ENCODE results near the gene B4GAT1. TPM values are rescaled to one million over a fixed set of nuclear protein-coding genes. Genes with fewer than 3 reads are reported as not detected.

Gene B4GAT1
- total and polyA plus RNA-seq, 2 of the 13 experiments (the other 11 are each of a cell fraction or from before 2014, with no cell fraction given), result 40.4 to 109 TPM

- no peak for TF ChIP-seq DRAP1 (CRISPR knock-in tag; IDR thresholded peaks at IDR 0.05)
- no peak for TF ChIP-seq ZZZ3 (CRISPR knock-in tag; IDR thresholded peaks at IDR 0.05; ENCODE audit: borderline replicate concordance)
- TF ChIP-seq SRSF1 (optimal IDR thresholded peaks at IDR 0.05; ENCODE audit: low read depth, low read length), result no peak
- TF ChIP-seq CSRNP1 (CRISPR knock-in tag; IDR thresholded peaks at IDR 0.05), result no peak
- TF ChIP-seq SP2 (CRISPR knock-in tag; IDR thresholded peaks at IDR 0.05), result no peak
- TF ChIP-seq TBX2 (CRISPR knock-in tag; IDR thresholded peaks at IDR 0.05; ENCODE audit: borderline replicate concordance), result no peak
- 0 out of 2 replicates have a peak, but pooled peaks have one; percentile 40 for TF ChIP-seq ZNF292 (CRISPR knock-in tag; IDR thresholded peaks at IDR 0.05; ENCODE audit: borderline replicate concordance, low read depth)
- no peak for TF ChIP-seq ZNF282 (IDR thresholded peaks at IDR 0.05; ENCODE audit: partially characterized antibody)
- no peak for TF ChIP-seq ZNF3 (CRISPR knock-in tag; IDR thresholded peaks at IDR 0.05)
- peak; percentile 8; the same call in 1 of the 2 replicates for TF ChIP-seq HDAC1 (CRISPR knock-in tag; IDR thresholded peaks at IDR 0.05)
- TF ChIP-seq ZBTB38 (CRISPR knock-in tag; IDR thresholded peaks at IDR 0.05), result peak; percentile 35; the same call in 1 of the 2 replicates
- no peak for TF ChIP-seq ZNF180 (CRISPR knock-in tag; IDR thresholded peaks at IDR 0.05; ENCODE audit: borderline replicate concordance, low read depth)
- no peak for TF ChIP-seq ZNF317 (CRISPR knock-in tag; IDR thresholded peaks at IDR 0.05)
- no peak for TF ChIP-seq FOXK1 (CRISPR knock-in tag; IDR thresholded peaks at IDR 0.05; ENCODE audit: borderline replicate concordance, low read depth)
- no peak for TF ChIP-seq RBFOX2 (IDR thresholded peaks at IDR 0.05; ENCODE audit: low read depth, low read length)
- no peak for TF ChIP-seq PHF5A (CRISPR knock-in tag; IDR thresholded peaks at IDR 0.05; ENCODE audit: low read depth, unreplicated experiment)
- TF ChIP-seq NFE2L2 (IDR thresholded peaks at IDR 0.05; ENCODE audit: low read length), result no peak
- TF ChIP-seq TOPORS (CRISPR knock-in tag; IDR thresholded peaks at IDR 0.05), result no peak
- TF ChIP-seq ZSCAN30 (CRISPR knock-in tag; IDR thresholded peaks at IDR 0.05), result no peak
- no peak for TF ChIP-seq NFATC3 (CRISPR knock-in tag; IDR thresholded peaks at IDR 0.05)
- no peak for TF ChIP-seq HNF4G (IDR thresholded peaks at IDR 0.05; ENCODE audit: borderline replicate concordance, low read depth, low read length)
- no peak for TF ChIP-seq HNF4G (CRISPR knock-in tag; IDR thresholded peaks at IDR 0.05; ENCODE audit: borderline replicate concordance, low read depth)
- no peak for TF ChIP-seq THAP7 (CRISPR knock-in tag; IDR thresholded peaks at IDR 0.05)
- TF ChIP-seq ZNF75D (CRISPR knock-in tag; IDR thresholded peaks at IDR 0.05; ENCODE audit: borderline replicate concordance), result no peak
- no peak for TF ChIP-seq NR2F1 (CRISPR knock-in tag; IDR thresholded peaks at IDR 0.05)
- TF ChIP-seq MAF1 (CRISPR knock-in tag; IDR thresholded peaks at IDR 0.05; ENCODE audit: borderline replicate concordance), result no peak
- TF ChIP-seq KLF11 (CRISPR knock-in tag; IDR thresholded peaks at IDR 0.05), result no peak
- TF ChIP-seq EEA1 (CRISPR knock-in tag; IDR thresholded peaks at IDR 0.05; ENCODE audit: borderline replicate concordance), result 0 out of 2 replicates have a peak, but pooled peaks have one; percentile 40
- no peak for TF ChIP-seq ZBTB44 (CRISPR knock-in tag; IDR thresholded peaks at IDR 0.05)
Measured at GRCh38 chr11:66328031-66328301, 19.5 kb downstream of the B4GAT1 start (continued).
